H9 (cell line): ENCODE measurements around the gene TMEM38A. TPM values are rescaled to one million over a fixed set of nuclear protein-coding genes. Genes with fewer than 3 reads are reported as not detected.
A peak's percentile ranks its signal among the peaks of the same experiment; 100 is the strongest.

Experiments
- DNase-seq: peaks from one replicate; pipeline ENCODE4 v3.0.0-alpha.2; 2017
- H2AFZ ChIP-seq: one replicate; pipeline ENCODE4 v1.6.1; 2013; ENCODE audit warnings: mild to moderate bottlenecking, low read length, control low read depth, moderate library complexity
- H2AK5ac ChIP-seq: 2 replicates; pipeline ENCODE4 v1.6.1; 2013; ENCODE audit warnings: low read length, control low read depth, mixed read lengths; ENCODE audit not compliant: insufficient read length
- H2BK120ac ChIP-seq: one replicate; pipeline ENCODE4 v1.6.1; 2013; ENCODE audit warnings: low read depth, mild to moderate bottlenecking, low read length, control low read depth, inconsistent platforms; ENCODE audit not compliant: poor library complexity, severe bottlenecking
- H2BK12ac ChIP-seq: 2 replicates; pipeline ENCODE4 v1.6.1; 2013; ENCODE audit warnings: low read length, control low read depth, mixed read lengths, low read depth; ENCODE audit not compliant: insufficient read length
- H2BK15ac ChIP-seq: 2 replicates; pipeline ENCODE4 v1.6.1; 2013; ENCODE audit warnings: low read depth, low read length, control low read depth
- H2BK20ac ChIP-seq: one replicate; pipeline ENCODE4 v1.6.1; 2013; ENCODE audit warnings: low read depth, mild to moderate bottlenecking, low read length, control low read depth, inconsistent platforms; ENCODE audit not compliant: poor library complexity, severe bottlenecking
- H2BK5ac ChIP-seq: 2 replicates; pipeline ENCODE4 v1.6.1; 2013; ENCODE audit warnings: low read length, control low read depth, mixed read lengths; ENCODE audit not compliant: insufficient read length
- H3K14ac ChIP-seq: 2 replicates; pipeline ENCODE4 v1.6.1; 2013; ENCODE audit warnings: low read length, control low read depth; ENCODE audit not compliant: insufficient read depth
- H3K18ac ChIP-seq: 2 replicates; pipeline ENCODE4 v1.6.1; 2013; ENCODE audit warnings: low read depth, mild to moderate bottlenecking, mixed read lengths, low read length, control low read depth; ENCODE audit not compliant: insufficient read length
- H3K23ac ChIP-seq: 2 replicates; pipeline ENCODE4 v1.6.1; 2013; ENCODE audit warnings: low read length, control low read depth, mixed read lengths, low read depth; ENCODE audit not compliant: insufficient read length
- H3K23me2 ChIP-seq: 2 replicates; pipeline ENCODE4 v1.6.1; 2013; ENCODE audit warnings: low read depth, mild to moderate bottlenecking, mixed read lengths, low read length, control low read depth; ENCODE audit not compliant: insufficient read length, poor library complexity, severe bottlenecking
- H3K27ac ChIP-seq: 2 replicates; pipeline ENCODE4 v1.5.1; 2013; ENCODE audit warnings: low read length, control low read depth, mixed read lengths, low read depth; ENCODE audit not compliant: insufficient read length
- H3K27me3 ChIP-seq: 2 replicates; pipeline ENCODE4 v1.6.1; 2013; ENCODE audit warnings: low read length, control low read depth, inconsistent platforms; ENCODE audit not compliant: insufficient read depth
- H3K4ac ChIP-seq: 2 replicates; pipeline ENCODE4 v1.6.1; 2013; ENCODE audit warnings: low read depth, mild to moderate bottlenecking, control low read depth, inconsistent platforms, low read length, moderate library complexity
- H3K4me1 ChIP-seq: 2 replicates; pipeline ENCODE4 v1.6.1; 2013; ENCODE audit warnings: low read length, control low read depth, inconsistent platforms; ENCODE audit not compliant: insufficient read depth
- H3K4me2 ChIP-seq: 2 replicates; pipeline ENCODE4 v1.6.1; 2013; ENCODE audit warnings: low read length, control low read depth, mixed read lengths; ENCODE audit not compliant: insufficient read length, insufficient read depth
- H3K56ac ChIP-seq: 2 replicates; pipeline ENCODE4 v1.6.1; 2013; ENCODE audit warnings: low read depth, mild to moderate bottlenecking, mixed read lengths, low read length, control low read depth; ENCODE audit not compliant: insufficient read length
- H3K79me1 ChIP-seq: 2 replicates; pipeline ENCODE4 v1.6.1; 2013; ENCODE audit warnings: low read depth, mild to moderate bottlenecking, moderate library complexity, low read length, control low read depth, inconsistent platforms; ENCODE audit not compliant: insufficient read depth, poor library complexity, severe bottlenecking
- H3K79me2 ChIP-seq: 2 replicates; pipeline ENCODE4 v1.6.1; 2013; ENCODE audit warnings: low read length, control low read depth, inconsistent platforms; ENCODE audit not compliant: insufficient read depth
- H3K9ac ChIP-seq: 2 replicates; pipeline ENCODE4 v1.6.1; 2013; ENCODE audit warnings: low read length, control low read depth, mixed read lengths; ENCODE audit not compliant: insufficient read length; ENCODE audit errors: extremely low read depth
- H3K9me3 ChIP-seq: one replicate; pipeline ENCODE4 v1.6.1; 2013; ENCODE audit warnings: low read depth, low read length, inconsistent platforms; ENCODE audit not compliant: control insufficient read depth
- H3T11ph ChIP-seq: one replicate; pipeline ENCODE4 v1.6.1; 2013; ENCODE audit warnings: mild to moderate bottlenecking, low read length, control low read depth, inconsistent platforms
- H4K20me1 ChIP-seq: one replicate; pipeline ENCODE4 v1.6.1; 2013; ENCODE audit not compliant: control insufficient read depth, insufficient read length, insufficient read depth
- H4K5ac ChIP-seq: 2 replicates; pipeline ENCODE4 v1.6.1; 2013; ENCODE audit warnings: low read depth, mild to moderate bottlenecking, mixed read lengths, low read length, control low read depth; ENCODE audit not compliant: insufficient read length
- H4K8ac ChIP-seq: replicated peaks from 2 replicates; pipeline ENCODE4 v1.6.1; 2013; ENCODE audit warnings: low read length, control low read depth, mixed read lengths, low read depth; ENCODE audit not compliant: insufficient read length
- H4K91ac ChIP-seq: 2 replicates; pipeline ENCODE4 v1.6.1; 2013; ENCODE audit warnings: low read depth, mild to moderate bottlenecking, moderate library complexity, mixed read lengths, low read length, control low read depth; ENCODE audit not compliant: insufficient read length
- H3K27ac Mint-ChIP-seq, 3 experiments: 2 replicates in 2 of 3; 3 replicates in 1 of 3; pipeline ENCODE4 v1.8.0; 2020 to 2021; ENCODE audit warnings: mixed read lengths in 3 of 3, mild to moderate bottlenecking in 1 of 3, moderate library complexity in 1 of 3
- H3K27me3 Mint-ChIP-seq: 2 replicates; pipeline ENCODE4 v1.8.0; 2021; ENCODE audit warnings: low read depth, mild to moderate bottlenecking, moderate library complexity, mixed read lengths
- H3K36me3 Mint-ChIP-seq, 3 experiments: 2 replicates in 2 of 3; 3 replicates in 1 of 3; pipeline ENCODE4 v1.8.0; 2020 to 2021; ENCODE audit warnings: low read depth in 3 of 3, mixed read lengths in 3 of 3; ENCODE audit not compliant: insufficient read depth in 1 of 3
- H3K4me1 Mint-ChIP-seq, 2 experiments: 2 replicates each; pipeline ENCODE4 v1.8.0; 2020; ENCODE audit warnings: mixed read lengths in 2 of 2
- H3K4me3 Mint-ChIP-seq, 2 experiments: 2 replicates in 1 of 2; 3 replicates in 1 of 2; pipeline ENCODE4 v1.8.0; 2020 to 2021; ENCODE audit warnings: mild to moderate bottlenecking in 2 of 2, mixed read lengths in 2 of 2, moderate library complexity in 1 of 2
- H3K9me3 Mint-ChIP-seq, 2 experiments: 2 replicates in 1 of 2; 3 replicates in 1 of 2; pipeline ENCODE4 v1.8.0; 2020; ENCODE audit warnings: mild to moderate bottlenecking in 2 of 2, mixed read lengths in 2 of 2, moderate library complexity in 1 of 2
- WGBS: extraction: QIAGEN DNeasy Blood & Tissue Kit; methylation state at CpG from one replicate; pipeline ENCODE4 v1.1.7; 2013; ENCODE audit warnings: missing lambda C conversion rate, low lambda C conversion rate, mixed read lengths; ENCODE audit not compliant: insufficient read length; ENCODE audit errors: extremely low coverage; 5-methylcytosine and 5-hydroxymethylcytosine counted together
- total RNA-seq: library from RNA; stranded (reverse); gene quantifications from 2 replicates; pipeline ENCODE4 v1.2.1, GENCODE V29; 2021
- TF ChIP-seq, protein P1 (sequence below): fragments of 200-600 bp; sonication (generic); conservative IDR thresholded peaks from 3 replicates; pipeline ENCODE4 v1.8.0; 2021; ENCODE audit warnings: antibody characterized with exemption, mild to moderate bottlenecking

The TMEM38A gene
- total RNA-seq, 1 experiment from 2014 or later = 7.4 TPM

DNA sequence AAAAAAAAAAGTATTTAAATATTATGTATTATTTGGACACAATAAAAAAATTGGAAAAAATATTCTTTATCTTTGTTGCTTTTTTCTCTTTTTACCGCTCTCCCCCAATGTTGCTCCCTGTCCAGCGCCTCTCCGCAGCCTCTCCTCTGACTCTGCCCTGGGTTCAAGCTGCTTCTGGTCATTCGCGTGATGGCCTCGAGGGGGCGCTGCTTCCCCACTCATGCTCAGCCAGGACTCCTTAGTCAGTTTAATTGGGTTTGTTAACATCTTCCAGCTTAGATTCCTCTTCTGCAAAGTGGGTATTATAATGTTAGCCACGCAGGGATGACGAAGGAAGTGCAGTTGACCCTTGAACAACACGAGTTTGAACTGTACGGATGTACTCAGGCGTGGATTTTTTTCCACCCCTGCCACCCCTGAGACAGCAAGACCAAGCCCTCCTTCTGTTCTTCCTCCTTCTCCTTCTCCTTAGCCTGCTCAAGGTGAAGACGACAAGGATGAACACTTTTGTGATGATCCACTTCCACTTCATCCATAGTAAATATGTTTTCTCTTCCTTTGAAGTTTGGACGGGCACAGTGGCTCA, 53.9 kb downstream of the TMEM38A start:
- H2AK5ac ChIP-seq = no peak overlapping the region
- H4K8ac ChIP-seq = no peak overlapping the region
- no peak overlapping the region for H3K9ac ChIP-seq
- no peaks in the 10 kb centered on the region for H3K27me3 ChIP-seq
- no peak overlapping the region for H3T11ph ChIP-seq
- no peaks in the 10 kb centered on the region for H3K79me1 ChIP-seq
- no peaks in the 10 kb centered on the region for H3K9me3 Mint-ChIP-seq
- no peak overlapping the region for H2BK12ac ChIP-seq
- WGBS = no CpG with 5 or more reads among the region's 14 CpGs
- H3K4me3 Mint-ChIP-seq = no peak overlapping the region
- no peaks in the 10 kb centered on the region for H3K79me2 ChIP-seq
- H3K14ac ChIP-seq = no peak overlapping the region
- no peak overlapping the region for H2BK5ac ChIP-seq
- no peak overlapping the region for H3K23ac ChIP-seq
- no peak overlapping the region for H3K56ac ChIP-seq
- H4K5ac ChIP-seq = no peak overlapping the region
- H3K4me1 ChIP-seq = no peaks in the 10 kb centered on the region
- no peaks in the 10 kb centered on the region for H3K4me1 Mint-ChIP-seq
- no peaks in the 10 kb centered on the region for H4K20me1 ChIP-seq
- H3K23me2 ChIP-seq = no peaks in the 10 kb centered on the region
- no peaks in the 10 kb centered on the region for H3K36me3 Mint-ChIP-seq
- H3K27ac Mint-ChIP-seq = no peak overlapping the region
- H2BK20ac ChIP-seq = no peak overlapping the region
- H2AFZ ChIP-seq = no peak overlapping the region
- DNase-seq = peak; percentile 71
- H3K18ac ChIP-seq = no peak overlapping the region
- H3K4ac ChIP-seq = no peak overlapping the region
- H3K4me2 ChIP-seq = no peak overlapping the region
- no peak overlapping the region for H4K91ac ChIP-seq
- H2BK15ac ChIP-seq = no peak overlapping the region
- H3K9me3 ChIP-seq = no peaks in the 10 kb centered on the region
- TF ChIP-seq, protein P1, sequence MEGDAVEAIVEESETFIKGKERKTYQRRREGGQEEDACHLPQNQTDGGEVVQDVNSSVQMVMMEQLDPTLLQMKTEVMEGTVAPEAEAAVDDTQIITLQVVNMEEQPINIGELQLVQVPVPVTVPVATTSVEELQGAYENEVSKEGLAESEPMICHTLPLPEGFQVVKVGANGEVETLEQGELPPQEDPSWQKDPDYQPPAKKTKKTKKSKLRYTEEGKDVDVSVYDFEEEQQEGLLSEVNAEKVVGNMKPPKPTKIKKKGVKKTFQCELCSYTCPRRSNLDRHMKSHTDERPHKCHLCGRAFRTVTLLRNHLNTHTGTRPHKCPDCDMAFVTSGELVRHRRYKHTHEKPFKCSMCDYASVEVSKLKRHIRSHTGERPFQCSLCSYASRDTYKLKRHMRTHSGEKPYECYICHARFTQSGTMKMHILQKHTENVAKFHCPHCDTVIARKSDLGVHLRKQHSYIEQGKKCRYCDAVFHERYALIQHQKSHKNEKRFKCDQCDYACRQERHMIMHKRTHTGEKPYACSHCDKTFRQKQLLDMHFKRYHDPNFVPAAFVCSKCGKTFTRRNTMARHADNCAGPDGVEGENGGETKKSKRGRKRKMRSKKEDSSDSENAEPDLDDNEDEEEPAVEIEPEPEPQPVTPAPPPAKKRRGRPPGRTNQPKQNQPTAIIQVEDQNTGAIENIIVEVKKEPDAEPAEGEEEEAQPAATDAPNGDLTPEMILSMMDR = peak; percentile 96
- H2BK120ac ChIP-seq = no peak overlapping the region
- no peak overlapping the region for H3K27ac ChIP-seq
- H3K27me3 Mint-ChIP-seq = peaks cover 9% of the 10 kb centered on the region
